HepG2 (cell line): ENCODE results near the gene ADCY6. TPM values are rescaled to one million over a fixed set of nuclear protein-coding genes. Genes with fewer than 3 reads are reported as not detected.

Experiments
- BRD4 ChIP-seq: sonication (generic); formaldehyde crosslinking; IDR thresholded peaks from 2 replicates; pipeline ENCODE4 v1.4.0; 2020; ENCODE audit warnings: missing genetic modification reagents
- CAMTA2 ChIP-seq: sonication (generic); formaldehyde crosslinking; IDR thresholded peaks from 2 replicates; pipeline ENCODE4 v1.4.0; 2020; ENCODE audit warnings: mild to moderate bottlenecking, missing genetic modification reagents, borderline replicate concordance
- CERS6 ChIP-seq: sonication (generic); formaldehyde crosslinking; IDR thresholded peaks from 2 replicates; pipeline ENCODE4 v1.5.0; 2020; ENCODE audit warnings: missing genetic modification reagents
- DR1 ChIP-seq: sonication (generic); formaldehyde crosslinking; IDR thresholded peaks from 2 replicates; pipeline ENCODE4 v1.8.0; 2021; ENCODE audit warnings: mild to moderate bottlenecking, missing genetic modification reagents, inconsistent platforms
- RARA ChIP-seq: IDR thresholded peaks from 2 replicates; pipeline ENCODE4 v1.6.1; 2016; ENCODE audit warnings: missing genetic modification reagents, missing compliant biosample characterization
- ZBTB40 ChIP-seq, 2 experiments: fragments of 450-650 bp in 1 of 2; sonication (generic) in 1 of 2; formaldehyde crosslinking in 1 of 2; IDR thresholded peaks; 2 replicates each; pipeline versions ENCODE4 v1.6.1 to v1.8.0; 2016 to 2022; ENCODE audit warnings: antibody characterized with exemption in 1 of 2, mild to moderate bottlenecking in 1 of 2, missing genetic modification reagents in 1 of 2
- ZBTB7B ChIP-seq: sonication (generic); formaldehyde crosslinking; IDR thresholded peaks from 2 replicates; pipeline ENCODE4 v1.4.0; 2020; ENCODE audit warnings: missing genetic modification reagents
- ZNF253 ChIP-seq: sonication (generic); formaldehyde crosslinking; IDR thresholded peaks from 2 replicates; pipeline ENCODE4 v1.8.0; 2022; ENCODE audit warnings: mild to moderate bottlenecking, missing genetic modification reagents, borderline replicate concordance
- ZNF264 ChIP-seq: sonication (generic); formaldehyde crosslinking; IDR thresholded peaks from 2 replicates; pipeline ENCODE4 v1.4.0; 2020; ENCODE audit warnings: missing genetic modification reagents
- ZNF670 ChIP-seq: sonication (generic); formaldehyde crosslinking; IDR thresholded peaks from 2 replicates; pipeline ENCODE4 v1.8.0; 2022; ENCODE audit warnings: mild to moderate bottlenecking, missing genetic modification reagents, borderline replicate concordance
- ZNF710 ChIP-seq: sonication (generic); formaldehyde crosslinking; IDR thresholded peaks from 2 replicates; pipeline ENCODE4 v1.5.0; 2020; ENCODE audit warnings: mild to moderate bottlenecking, missing genetic modification reagents, borderline replicate concordance
- ZNF850 ChIP-seq: sonication (generic); formaldehyde crosslinking; conservative IDR thresholded peaks from 2 replicates; pipeline ENCODE4 v1.9.0; 2021; ENCODE audit warnings: mild to moderate bottlenecking, missing genetic modification reagents
- polyA plus RNA-seq, 8 experiments: library from polyadenylated mRNA; depleted of rRNA in 3 of 8; stranded (reverse) in 7 of 8; unstranded in 1 of 8; fragments of >200 nt; fragmentation: Illumina TruSeq in 4 of 8; extraction: Trizol in 4 of 8; gene quantifications; 2 replicates each; pipeline versions ENCODE4 v1.2.1 to v1.2.3, GENCODE V29; 2011 to 2016; ENCODE audit warnings: low read depth in 4 of 8, missing spikeins in 1 of 8, mixed read lengths in 1 of 8; ENCODE audit not compliant: insufficient read depth in 1 of 8
- total RNA-seq, 5 experiments: library from RNA; depleted of rRNA; stranded (reverse); fragments of >200 nt; fragmentation: Illumina TruSeq; extraction: Trizol; gene quantifications; 2 replicates each; pipeline ENCODE4 v1.2.3, GENCODE V29; 2016; ENCODE audit warnings: low read depth in 1 of 5
- TF ChIP-seq, protein P1 (sequence below): sonication (generic); formaldehyde crosslinking; IDR thresholded peaks from 2 replicates; pipeline ENCODE4 v1.4.0; 2020; ENCODE audit warnings: missing genetic modification reagents

The ADCY6 gene
- total and polyA plus RNA-seq, 2 of the 13 experiments (the other 11 are each of a cell fraction or from before 2014, with no cell fraction given): 10.6 to 11.8 TPM

- TF ChIP-seq DR1 (CRISPR knock-in tag) (peak; percentile 71), ZBTB7B (CRISPR knock-in tag) (peak; percentile 64), CERS6 (CRISPR knock-in tag) (0 out of 2 replicates have a peak, but pooled peaks have one; percentile 44), CAMTA2 (CRISPR knock-in tag) (peak; percentile 76; the same call in 1 of the 2 replicates), ZNF670 (0 out of 2 replicates have a peak, but pooled peaks have one; percentile 54), RARA (CRISPR knock-in tag) (no peak), ZNF264 (CRISPR knock-in tag) (no peak), ZNF850 (CRISPR knock-in tag) (no peak), ZNF710 (CRISPR knock-in tag) (peak; percentile 78; the same call in 1 of the 2 replicates), ZBTB40 (IDR thresholded peaks at IDR 0.05) (no peak), ZBTB40 (CRISPR knock-in tag; IDR thresholded peaks at IDR 0.05) (no peak), BRD4 (peak; percentile 27; the same call in 1 of the 2 replicates), ZNF253 (CRISPR knock-in tag) (no peak)
- TF ChIP-seq, protein P1, sequence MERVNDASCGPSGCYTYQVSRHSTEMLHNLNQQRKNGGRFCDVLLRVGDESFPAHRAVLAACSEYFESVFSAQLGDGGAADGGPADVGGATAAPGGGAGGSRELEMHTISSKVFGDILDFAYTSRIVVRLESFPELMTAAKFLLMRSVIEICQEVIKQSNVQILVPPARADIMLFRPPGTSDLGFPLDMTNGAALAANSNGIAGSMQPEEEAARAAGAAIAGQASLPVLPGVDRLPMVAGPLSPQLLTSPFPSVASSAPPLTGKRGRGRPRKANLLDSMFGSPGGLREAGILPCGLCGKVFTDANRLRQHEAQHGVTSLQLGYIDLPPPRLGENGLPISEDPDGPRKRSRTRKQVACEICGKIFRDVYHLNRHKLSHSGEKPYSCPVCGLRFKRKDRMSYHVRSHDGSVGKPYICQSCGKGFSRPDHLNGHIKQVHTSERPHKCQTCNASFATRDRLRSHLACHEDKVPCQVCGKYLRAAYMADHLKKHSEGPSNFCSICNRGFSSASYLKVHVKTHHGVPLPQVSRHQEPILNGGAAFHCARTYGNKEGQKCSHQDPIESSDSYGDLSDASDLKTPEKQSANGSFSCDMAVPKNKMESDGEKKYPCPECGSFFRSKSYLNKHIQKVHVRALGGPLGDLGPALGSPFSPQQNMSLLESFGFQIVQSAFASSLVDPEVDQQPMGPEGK (CRISPR knock-in tag): peak; percentile 62
Observed at GRCh38 chr12:48814262-48815125, 25.6 kb upstream of the ADCY6 start (continued).
